ENCODE results near the gene NBR1. TPM values are rescaled to one million over a fixed set of nuclear protein-coding genes. Genes with fewer than 3 reads are reported as not detected.
"Not testable (repeated sequence)": the region's sequence is repeated elsewhere in the genome, so short reads cannot be mapped to it uniquely, and the experiment has no call there.

The NBR1 gene
- total and polyA plus RNA-seq, 4 experiments from 2014 or later = 66.1 to 93.2 (median 83.3) TPM

DNA sequence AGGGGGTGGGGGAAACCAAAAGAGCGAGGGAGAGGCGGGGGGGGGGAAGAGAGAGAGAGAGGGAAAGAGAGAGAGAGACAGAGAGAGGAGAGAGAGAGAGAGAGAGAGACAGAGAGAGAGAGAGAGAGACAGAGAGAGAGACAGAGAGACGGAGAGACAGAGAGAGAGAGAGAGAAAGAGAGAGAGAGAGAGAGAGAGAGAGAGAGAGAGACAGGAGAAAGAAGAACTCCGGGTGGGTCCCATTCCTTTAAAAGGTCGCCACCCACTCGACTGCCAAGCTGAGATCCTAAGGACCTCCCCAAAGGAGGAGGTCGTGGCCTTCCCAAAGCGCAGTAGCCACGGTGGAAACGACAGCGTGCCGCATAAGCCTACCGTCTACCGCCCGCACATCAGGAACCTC lies 62.2 kb downstream of the NBR1 start:
- not testable (repeated sequence) for H3K27ac Mint-ChIP-seq, H3K36me3 Mint-ChIP-seq

GRCh38 chr17:43233877-43234276 lies 62.9 kb downstream of the NBR1 start, which contains the start of gene RNU2-1:
Gene RNU2-1, minus strand, starts transcription at chr17:43233977.
- H3K27me3 Mint-ChIP-seq; H3K4me3 ChIP-seq (ENCODE audit: low read length in 2 of 2); H3K4me1 Mint-ChIP-seq; H3K4me1 ChIP-seq (ENCODE audit: insufficient read depth, low read length); CTCF ChIA-PET (ENCODE audit: partially characterized antibody); intact Hi-C loops (cut with micrococcal nuclease); H3K4me3 Mint-ChIP-seq; DNase-seq; H3K36me3 ChIP-seq (ENCODE audit: insufficient read depth, low read length); H3K27me3 ChIP-seq (ENCODE audit: insufficient read depth, low read length); H3K36me3 Mint-ChIP-seq; POLR2A ChIA-PET (ENCODE audit: partially characterized antibody); H3K9me3 ChIP-seq (ENCODE audit: control insufficient read depth in 1 of 2, low read length in 2 of 2); H3K27ac Mint-ChIP-seq; H3K27ac ChIP-seq (ENCODE audit: low read depth, low read length); H3K9me3 Mint-ChIP-seq: not testable (repeated sequence)

More for the DNA sequence above, 62.2 kb downstream of the NBR1 start:
- H3K36me3 ChIP-seq (ENCODE audit: insufficient read depth, low read length); CTCF ChIA-PET (ENCODE audit: partially characterized antibody); H3K4me3 Mint-ChIP-seq; DNase-seq; H3K27ac ChIP-seq (ENCODE audit: low read depth, low read length); H3K9me3 ChIP-seq (ENCODE audit: control insufficient read depth in 1 of 2, low read length in 2 of 2); H3K4me1 Mint-ChIP-seq; H3K9me3 Mint-ChIP-seq; H3K27me3 Mint-ChIP-seq; H3K4me3 ChIP-seq (ENCODE audit: low read length in 2 of 2); H3K4me1 ChIP-seq (ENCODE audit: insufficient read depth, low read length); POLR2A ChIA-PET (ENCODE audit: partially characterized antibody); intact Hi-C loops (cut with micrococcal nuclease); H3K27me3 ChIP-seq (ENCODE audit: insufficient read depth, low read length): not testable (repeated sequence)

GRCh38 chr17:43239597-43239996 lies 68.6 kb downstream of the NBR1 start:
- H3K9me3 ChIP-seq (ENCODE audit: control insufficient read depth in 1 of 2, low read length in 2 of 2); intact Hi-C loops (cut with micrococcal nuclease); POLR2A ChIA-PET (ENCODE audit: partially characterized antibody): not testable (repeated sequence)

GRCh38 chr17:43240596-43241352 lies 69.8 kb downstream of the NBR1 start:
- CTCF ChIA-PET (ENCODE audit: partially characterized antibody); H3K4me1 ChIP-seq (ENCODE audit: insufficient read depth, low read length); H3K36me3 ChIP-seq (ENCODE audit: insufficient read depth, low read length); H3K27ac ChIP-seq (ENCODE audit: low read depth, low read length); H3K36me3 Mint-ChIP-seq; H3K4me3 ChIP-seq (ENCODE audit: low read length in 2 of 2); H3K4me1 Mint-ChIP-seq; H3K4me3 Mint-ChIP-seq; POLR2A ChIA-PET (ENCODE audit: partially characterized antibody); H3K9me3 ChIP-seq (ENCODE audit: control insufficient read depth in 1 of 2, low read length in 2 of 2); DNase-seq; intact Hi-C loops (cut with micrococcal nuclease); H3K27me3 Mint-ChIP-seq; H3K9me3 Mint-ChIP-seq; H3K27me3 ChIP-seq (ENCODE audit: insufficient read depth, low read length); H3K27ac Mint-ChIP-seq: not testable (repeated sequence)

More at GRCh38 chr17:43239597-43239996, 68.6 kb downstream of the NBR1 start:
- H3K27ac Mint-ChIP-seq; H3K4me1 Mint-ChIP-seq; H3K27ac ChIP-seq (ENCODE audit: low read depth, low read length); H3K27me3 Mint-ChIP-seq; H3K4me3 Mint-ChIP-seq; H3K27me3 ChIP-seq (ENCODE audit: insufficient read depth, low read length); H3K36me3 Mint-ChIP-seq; CTCF ChIA-PET (ENCODE audit: partially characterized antibody); H3K36me3 ChIP-seq (ENCODE audit: insufficient read depth, low read length); H3K9me3 Mint-ChIP-seq; H3K4me3 ChIP-seq (ENCODE audit: low read length in 2 of 2); DNase-seq; H3K4me1 ChIP-seq (ENCODE audit: insufficient read depth, low read length): not testable (repeated sequence)

DNA sequence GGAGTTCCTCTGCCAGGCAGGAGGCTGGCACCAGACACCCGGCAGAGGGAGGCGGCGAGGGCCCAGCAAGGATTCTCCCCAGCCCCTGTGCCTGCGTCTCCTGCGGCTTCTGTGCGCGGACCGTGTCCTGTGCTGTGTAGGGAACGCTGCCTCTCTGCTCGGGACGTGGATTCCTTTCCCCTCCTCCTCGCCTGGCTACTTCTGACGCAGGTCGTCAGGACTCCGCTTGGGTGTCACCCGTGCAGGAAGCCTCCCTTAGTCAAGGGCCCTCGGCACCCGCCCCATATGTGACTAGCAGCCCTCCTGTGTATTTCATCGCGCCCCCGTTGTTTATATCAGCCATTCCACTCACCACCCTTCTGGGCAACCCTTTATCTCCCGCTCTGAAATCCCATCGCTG lies 75.4 kb downstream of the NBR1 start:
- intact Hi-C loops (cut with micrococcal nuclease); H3K27me3 Mint-ChIP-seq; H3K4me3 Mint-ChIP-seq; H3K36me3 Mint-ChIP-seq; H3K27ac Mint-ChIP-seq; H3K27me3 ChIP-seq (ENCODE audit: insufficient read depth, low read length); H3K36me3 ChIP-seq (ENCODE audit: insufficient read depth, low read length); H3K9me3 ChIP-seq (ENCODE audit: control insufficient read depth in 1 of 2, low read length in 2 of 2); H3K9me3 Mint-ChIP-seq; H3K27ac ChIP-seq (ENCODE audit: low read depth, low read length); CTCF ChIA-PET (ENCODE audit: partially characterized antibody); H3K4me3 ChIP-seq (ENCODE audit: low read length in 2 of 2); H3K4me1 ChIP-seq (ENCODE audit: insufficient read depth, low read length); POLR2A ChIA-PET (ENCODE audit: partially characterized antibody); H3K4me1 Mint-ChIP-seq: not testable (repeated sequence)
- DNase-seq = peak in 4 of 5 donors; percentile 42 to 69 (median 60)

Other genes with a start within 250 kb of the NBR1 start
- 10 to 100 TPM; 53.0 to 55.6 TPM for gene AARSD1, start 206.8 kb upstream of the NBR1 start, total RNA-seq
- 10 to 100 TPM; 37.7 to 42.6 TPM for gene AARSD1, start 206.8 kb upstream of the NBR1 start, polyA plus RNA-seq
- gene PTGES3L, start 191.1 kb upstream of the NBR1 start, total RNA-seq = under 1 TPM; 0.20 to 0.30 TPM
- under 1 TPM in 1 of 2 donors, not detected in 1; 0.52 TPM for gene PTGES3L, start 191.1 kb upstream of the NBR1 start, polyA plus RNA-seq
- 10 to 100 TPM; 24.1 to 25.5 TPM for gene RUNDC1, start 190.6 kb upstream of the NBR1 start, total RNA-seq
- 10 to 100 TPM; 12.8 to 17.7 TPM for gene RUNDC1, start 190.6 kb upstream of the NBR1 start, polyA plus RNA-seq
- gene RPL27, start 172.8 kb upstream of the NBR1 start, total RNA-seq = 1,000 to 10,000 TPM; 1,574 to 1,622 TPM
- gene RPL27, start 172.8 kb upstream of the NBR1 start, polyA plus RNA-seq = 1,000 to 10,000 TPM; 1,528 to 2,293 TPM
- 10 to 100 TPM; 33.1 to 40.3 TPM for gene IFI35, start 164.4 kb upstream of the NBR1 start, total RNA-seq
- gene IFI35, start 164.4 kb upstream of the NBR1 start, polyA plus RNA-seq = 10 to 100 TPM; 55.4 to 66.2 TPM
- 10 to 100 TPM; 61.5 to 67.5 TPM for gene VAT1, start 148.8 kb upstream of the NBR1 start, total RNA-seq
- gene VAT1, start 148.8 kb upstream of the NBR1 start, polyA plus RNA-seq = 10 to 100 TPM; 52.6 to 66.2 TPM
- under 1 TPM; 0.28 to 0.29 TPM for gene RND2, start 146.0 kb upstream of the NBR1 start, total RNA-seq
- gene RND2, start 146.0 kb upstream of the NBR1 start, polyA plus RNA-seq = under 1 TPM; 0.13 to 0.26 TPM
- 1 to 10 TPM; 4.8 to 6.0 TPM for gene BRCA1, start 45.9 kb upstream of the NBR1 start, total RNA-seq
- 1 to 10 TPM; 1.1 TPM for gene BRCA1, start 45.9 kb upstream of the NBR1 start, polyA plus RNA-seq
- gene TMEM106A, start 40.7 kb downstream of the NBR1 start, total RNA-seq = 10 to 100 TPM; 12.5 to 12.8 TPM
- gene TMEM106A, start 40.7 kb downstream of the NBR1 start, polyA plus RNA-seq = 1 to 10 TPM; 1.5 to 3.5 TPM
- 1 to 10 TPM; 1.3 to 2.1 TPM for gene CCDC200, start 57.4 kb downstream of the NBR1 start, total RNA-seq
- under 1 TPM in 1 of 2 donors, not detected in 1; 0.70 TPM for gene CCDC200, start 57.4 kb downstream of the NBR1 start, polyA plus RNA-seq
- gene RNU2-1, start 62.8 kb downstream of the NBR1 start, total RNA-seq = 1,000 to 10,000 TPM; 2,221 to 3,168 TPM
- gene RNU2-1, start 62.8 kb downstream of the NBR1 start, polyA plus RNA-seq = not detected
- 1 to 10 TPM; 1.5 to 1.6 TPM for gene ARL4D, start 227.8 kb downstream of the NBR1 start, total RNA-seq
- 1 to 10 TPM; 2.3 to 6.8 TPM for gene ARL4D, start 227.8 kb downstream of the NBR1 start, polyA plus RNA-seq